Kidney epithelial cell (primary cell): ENCODE data around the gene TAC4. TPM values are rescaled to one million over a fixed set of nuclear protein-coding genes. Genes with fewer than 3 reads are reported as not detected.
A peak's percentile ranks its signal among the peaks of the same experiment; 100 is the strongest.

ENCODE experiments used
- DNase-seq: peaks from one replicate; pipeline ENCODE4 v3.0.0-alpha.2; 2010; ENCODE audit warnings: low read depth
- H3K27me3 ChIP-seq: 2 replicates; pipeline ENCODE4 v1.6.0; 2011; ENCODE audit warnings: low read length; ENCODE audit not compliant: control insufficient read depth, insufficient read depth
- H3K36me3 ChIP-seq: 2 replicates; pipeline ENCODE4 v1.5.1; 2011; ENCODE audit warnings: low read length; ENCODE audit not compliant: control insufficient read depth, insufficient read depth
- H3K4me3 ChIP-seq: 2 replicates; pipeline ENCODE4 v1.5.1; 2011; ENCODE audit warnings: low read depth, mild to moderate bottlenecking, control low read depth, low read length
- total RNA-seq: library from RNA; depleted of rRNA; stranded (reverse); fragments of >200 nt; gene quantifications from 2 replicates; pipeline ENCODE4 v1.2.3, GENCODE V29; 2015
- TF ChIP-seq, protein P1 (sequence below): IDR thresholded peaks from 2 replicates; pipeline ENCODE4 v1.5.1; 2011; ENCODE audit warnings: mild to moderate bottlenecking, moderate library complexity, low read length, control low read depth, inconsistent platforms; ENCODE audit not compliant: insufficient read depth, poor library complexity, severe bottlenecking

The TAC4 gene
- total RNA-seq, 1 donor from 2014 or later, result not detected

DNA sequence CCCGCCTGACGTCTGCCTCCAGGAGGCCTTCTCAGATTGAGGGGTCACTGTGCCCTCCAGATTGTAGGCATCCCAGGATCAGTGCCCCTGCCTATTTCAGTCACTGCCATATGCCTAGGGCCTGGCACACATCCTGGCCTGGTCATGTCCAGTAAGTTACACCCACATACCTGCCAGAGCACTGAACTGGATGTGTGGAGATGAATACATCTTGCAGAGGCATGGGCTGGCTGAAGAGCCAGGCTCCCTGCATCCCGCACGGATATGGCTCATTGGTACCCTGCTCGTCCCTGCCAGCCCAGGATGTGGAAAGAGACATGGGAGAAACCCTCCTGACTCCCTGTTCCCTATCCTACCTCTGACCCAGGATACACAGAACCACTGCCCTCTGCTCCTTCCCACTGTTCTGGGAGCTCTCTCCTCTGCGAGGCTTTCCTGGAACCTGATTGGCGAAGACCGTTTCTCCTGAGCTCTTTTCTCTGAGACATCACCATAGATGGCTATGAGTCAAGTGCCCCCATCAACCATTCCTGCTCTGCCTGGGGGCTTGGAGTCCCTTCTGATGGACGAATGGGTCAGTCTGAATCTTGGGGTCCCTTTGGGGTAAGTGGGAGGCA, 40.0 kb upstream of the TAC4 start:
- TF ChIP-seq, protein P1, sequence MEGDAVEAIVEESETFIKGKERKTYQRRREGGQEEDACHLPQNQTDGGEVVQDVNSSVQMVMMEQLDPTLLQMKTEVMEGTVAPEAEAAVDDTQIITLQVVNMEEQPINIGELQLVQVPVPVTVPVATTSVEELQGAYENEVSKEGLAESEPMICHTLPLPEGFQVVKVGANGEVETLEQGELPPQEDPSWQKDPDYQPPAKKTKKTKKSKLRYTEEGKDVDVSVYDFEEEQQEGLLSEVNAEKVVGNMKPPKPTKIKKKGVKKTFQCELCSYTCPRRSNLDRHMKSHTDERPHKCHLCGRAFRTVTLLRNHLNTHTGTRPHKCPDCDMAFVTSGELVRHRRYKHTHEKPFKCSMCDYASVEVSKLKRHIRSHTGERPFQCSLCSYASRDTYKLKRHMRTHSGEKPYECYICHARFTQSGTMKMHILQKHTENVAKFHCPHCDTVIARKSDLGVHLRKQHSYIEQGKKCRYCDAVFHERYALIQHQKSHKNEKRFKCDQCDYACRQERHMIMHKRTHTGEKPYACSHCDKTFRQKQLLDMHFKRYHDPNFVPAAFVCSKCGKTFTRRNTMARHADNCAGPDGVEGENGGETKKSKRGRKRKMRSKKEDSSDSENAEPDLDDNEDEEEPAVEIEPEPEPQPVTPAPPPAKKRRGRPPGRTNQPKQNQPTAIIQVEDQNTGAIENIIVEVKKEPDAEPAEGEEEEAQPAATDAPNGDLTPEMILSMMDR, result no peak
- H3K36me3 ChIP-seq, result no peaks in the 10 kb centered on the region
- DNase-seq, result no peak
- peaks cover 53% of the 10 kb centered on the region for H3K27me3 ChIP-seq
- H3K4me3 ChIP-seq, result no peak overlapping the region

DNA sequence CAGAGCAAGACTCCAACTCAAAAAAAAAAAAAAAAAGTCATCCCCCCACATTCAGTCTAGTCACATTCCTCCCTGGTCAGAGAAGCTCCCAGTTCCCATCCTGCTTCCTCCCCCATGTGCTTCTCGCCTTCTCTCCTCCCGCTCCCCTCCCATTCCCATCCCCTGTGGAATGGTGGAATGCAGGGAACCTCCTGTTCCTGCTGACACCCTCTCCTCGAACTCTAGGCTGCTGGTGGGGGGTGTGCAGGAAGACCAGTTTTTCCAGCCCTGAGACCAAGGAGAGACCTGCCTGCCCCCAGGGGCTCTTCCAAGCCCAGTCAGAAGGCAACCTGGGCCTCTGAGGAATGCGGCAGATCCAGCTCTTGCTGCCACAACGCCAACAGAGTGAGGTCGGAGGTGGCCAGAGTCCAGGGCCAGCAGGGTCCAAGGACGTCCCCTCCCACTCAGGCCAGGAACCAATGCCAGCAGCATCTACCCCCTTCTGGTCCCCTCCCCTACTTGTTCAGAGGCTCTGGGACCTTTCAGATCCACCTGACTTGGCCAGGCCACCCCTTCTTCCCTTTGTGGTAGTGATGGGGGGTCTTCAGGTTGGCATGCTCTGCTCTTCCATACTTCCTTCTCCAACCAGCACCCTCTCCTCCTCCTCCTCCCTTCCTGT, 39.3 kb upstream of the TAC4 start:
- TF ChIP-seq, protein P1, result no peak
- H3K27me3 ChIP-seq, result peaks cover 55% of the 10 kb centered on the region
- peak; percentile 7 for DNase-seq
- H3K4me3 ChIP-seq, result no peak overlapping the region
- H3K36me3 ChIP-seq, result no peaks in the 10 kb centered on the region

DNA sequence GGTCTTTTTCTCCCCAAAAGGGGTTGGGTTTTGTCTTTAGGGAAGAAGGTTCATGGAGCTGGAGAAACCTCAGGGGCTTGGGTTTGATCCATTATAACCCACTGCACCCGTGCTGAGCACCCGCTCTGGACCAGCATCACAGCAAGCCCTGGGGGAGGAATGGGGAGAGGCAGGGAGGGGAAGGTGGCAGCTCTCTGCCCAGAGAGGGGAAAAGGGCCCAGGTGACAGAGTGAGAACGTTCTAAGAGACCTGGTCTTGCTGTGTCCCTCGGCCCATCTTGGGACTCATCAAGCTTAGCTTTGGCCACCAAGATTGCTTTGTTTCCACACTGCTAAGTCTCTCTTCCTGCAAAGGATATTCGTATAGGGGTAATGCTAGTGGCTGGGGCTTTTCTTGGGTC, 38.2 kb upstream of the TAC4 start:
- Histone ChIP-seq H3K4me3 (no peak overlapping the region), H3K36me3 (no peaks in the 10 kb centered on the region), H3K27me3 (peaks cover 55% of the 10 kb centered on the region)
- DNase-seq, result no peak
- TF ChIP-seq, protein P1, result no peak

DNA sequence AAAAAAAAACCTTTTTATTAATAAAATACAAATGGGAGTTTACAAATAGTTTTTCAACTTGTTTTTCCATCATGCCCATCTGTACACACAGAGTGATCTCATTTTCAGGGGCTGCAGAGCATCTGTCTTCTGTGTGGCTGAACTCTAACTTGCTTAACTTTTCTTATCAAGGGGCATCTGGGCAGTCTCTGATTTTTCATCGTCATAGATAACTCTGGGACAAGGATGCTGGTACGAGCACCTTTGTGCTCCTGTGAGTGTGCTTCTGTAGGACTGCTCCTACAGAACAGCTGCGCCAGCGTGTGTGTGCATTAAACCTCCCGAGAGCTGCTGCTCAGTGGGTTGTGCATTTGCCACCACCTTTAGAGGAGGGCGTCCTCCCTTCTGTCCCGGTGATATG, 34.6 kb upstream of the TAC4 start:
- H3K36me3 ChIP-seq, result no peaks in the 10 kb centered on the region
- H3K4me3 ChIP-seq, result no peak overlapping the region
- H3K27me3 ChIP-seq, result peaks cover 48% of the 10 kb centered on the region
- no peak for DNase-seq
- TF ChIP-seq, protein P1, result no peak

DNA sequence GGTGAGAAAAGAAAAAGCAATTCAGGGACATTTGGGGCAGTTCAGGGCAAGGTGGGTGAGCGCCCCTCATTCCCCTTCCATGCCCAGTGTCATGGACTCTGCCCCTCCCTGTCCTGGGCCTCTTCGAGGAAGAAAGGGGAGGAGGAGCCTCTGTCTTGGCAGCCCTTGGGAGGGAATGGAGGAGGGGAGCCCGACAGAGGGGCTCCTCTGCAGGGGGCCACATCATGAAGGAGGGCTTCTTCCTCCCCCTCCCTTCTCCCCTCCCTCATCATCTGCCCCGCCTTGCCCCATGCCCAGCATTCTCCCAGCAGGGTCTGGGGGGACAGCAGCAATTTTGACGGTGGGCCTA, 33.2 kb upstream of the TAC4 start:
- Histone ChIP-seq H3K36me3 (no peaks in the 10 kb centered on the region), H3K27me3 (peaks cover 42% of the 10 kb centered on the region), H3K4me3 (no peak overlapping the region)
- no peak for DNase-seq
- TF ChIP-seq, protein P1, result no peak
